ENCODE data around the gene GSTP1. TPM values are rescaled to one million over a fixed set of nuclear protein-coding genes. Genes with fewer than 3 reads are reported as not detected.

Gene GSTP1
- total and polyA plus RNA-seq, 9 of the 15 experiments (the other 6 are each of a cell fraction or from before 2014, with no cell fraction given): 592 to 2,150 (median 1,204) TPM

DNA sequence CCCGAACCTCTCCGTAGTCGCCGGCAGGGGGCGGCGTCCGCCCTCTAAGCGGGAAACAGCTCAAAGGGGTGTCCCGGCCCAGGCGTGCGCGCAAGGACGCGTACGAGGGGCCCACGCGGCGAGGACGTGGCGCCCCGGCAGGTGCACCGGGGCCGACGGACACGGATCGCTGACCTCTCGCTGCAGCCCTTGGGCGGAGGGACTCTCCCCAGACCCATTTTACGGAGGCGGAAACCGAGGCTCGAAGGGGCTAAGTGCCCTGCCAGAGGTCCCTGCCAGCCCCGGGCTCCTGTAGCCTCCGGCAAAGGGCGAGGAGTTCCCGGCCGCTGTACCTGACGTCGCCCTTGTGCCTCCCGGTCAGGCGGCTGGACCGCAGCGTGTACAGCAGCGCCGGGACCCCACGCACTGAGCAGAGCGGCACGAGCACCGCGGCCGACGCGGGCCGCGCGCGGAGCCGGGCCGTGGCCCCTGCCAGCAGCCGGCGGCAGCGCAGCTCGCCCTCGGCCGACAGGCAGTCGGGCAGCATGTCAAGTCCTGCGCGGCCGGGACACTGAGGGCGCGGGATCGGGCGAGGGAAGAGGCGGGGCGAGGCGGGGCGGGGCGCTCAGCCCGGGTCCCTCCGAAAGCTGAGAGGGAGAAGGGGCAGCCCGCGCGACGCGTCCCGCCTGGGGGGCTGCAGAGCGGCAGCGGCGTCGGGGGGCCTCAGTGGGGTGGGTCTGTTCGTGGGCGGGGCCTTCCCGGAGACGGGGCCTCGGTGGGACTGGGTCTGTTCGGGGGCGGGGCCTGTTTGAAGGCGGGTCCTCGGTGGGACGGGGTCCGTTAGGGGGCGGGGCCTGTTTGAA, 46.0 kb downstream of the GSTP1 start, which contains the start of gene NUDT8 (continued):
- TF ChIP-seq SRF (CRISPR knock-in tag; IDR thresholded peaks at IDR 0.05) (0 out of 4 replicates have a peak, but pooled peaks of 1 of the 2 experiments have one; percentile 26), NR2C2 (CRISPR knock-in tag; IDR thresholded peaks at IDR 0.05) (no peak), NR2C2 (tag; IDR thresholded peaks at IDR 0.05) (no peak), ZNF324 (CRISPR knock-in tag; IDR thresholded peaks at IDR 0.05) (no peak), CBX1 (IDR thresholded peaks at IDR 0.05; ENCODE audit: low read depth) (peak; percentile 93), MAZ (CRISPR knock-in tag; conservative IDR thresholded peaks at IDR 0.05 in 1 of 2, IDR thresholded peaks at IDR 0.05 in 1 of 2) (peak; percentile 82 to 95), CEBPG (CRISPR knock-in tag; IDR thresholded peaks at IDR 0.05) (no peak), CEBPG (tag; conservative IDR thresholded peaks at IDR 0.05 in 1 of 2, IDR thresholded peaks at IDR 0.05 in 1 of 2) (no peak), CHCHD3 (CRISPR knock-in tag; IDR thresholded peaks at IDR 0.05) (no peak), GATAD2B (IDR thresholded peaks at IDR 0.05; ENCODE audit: borderline replicate concordance) (peak; percentile 92; the same call in 1 of the 2 replicates), ZNF12 (CRISPR knock-in tag; IDR thresholded peaks at IDR 0.05) (peak; percentile 88), HDAC6 (IDR thresholded peaks at IDR 0.05; ENCODE audit: low read depth, low read length) (0 out of 2 replicates have a peak, but pooled peaks have one; percentile 72), ZBED1 (IDR thresholded peaks at IDR 0.05) (peak; percentile 46; the same call in 1 of the 2 replicates), ESRRB (CRISPR knock-in tag; IDR thresholded peaks at IDR 0.05; ENCODE audit: borderline replicate concordance) (no peak)
- TF ChIP-seq, protein P1, sequence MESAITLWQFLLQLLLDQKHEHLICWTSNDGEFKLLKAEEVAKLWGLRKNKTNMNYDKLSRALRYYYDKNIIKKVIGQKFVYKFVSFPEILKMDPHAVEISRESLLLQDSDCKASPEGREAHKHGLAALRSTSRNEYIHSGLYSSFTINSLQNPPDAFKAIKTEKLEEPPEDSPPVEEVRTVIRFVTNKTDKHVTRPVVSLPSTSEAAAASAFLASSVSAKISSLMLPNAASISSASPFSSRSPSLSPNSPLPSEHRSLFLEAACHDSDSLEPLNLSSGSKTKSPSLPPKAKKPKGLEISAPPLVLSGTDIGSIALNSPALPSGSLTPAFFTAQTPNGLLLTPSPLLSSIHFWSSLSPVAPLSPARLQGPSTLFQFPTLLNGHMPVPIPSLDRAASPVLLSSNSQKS (CRISPR knock-in tag; IDR thresholded peaks at IDR 0.05): no peak
- TF ChIP-seq, protein P2, sequence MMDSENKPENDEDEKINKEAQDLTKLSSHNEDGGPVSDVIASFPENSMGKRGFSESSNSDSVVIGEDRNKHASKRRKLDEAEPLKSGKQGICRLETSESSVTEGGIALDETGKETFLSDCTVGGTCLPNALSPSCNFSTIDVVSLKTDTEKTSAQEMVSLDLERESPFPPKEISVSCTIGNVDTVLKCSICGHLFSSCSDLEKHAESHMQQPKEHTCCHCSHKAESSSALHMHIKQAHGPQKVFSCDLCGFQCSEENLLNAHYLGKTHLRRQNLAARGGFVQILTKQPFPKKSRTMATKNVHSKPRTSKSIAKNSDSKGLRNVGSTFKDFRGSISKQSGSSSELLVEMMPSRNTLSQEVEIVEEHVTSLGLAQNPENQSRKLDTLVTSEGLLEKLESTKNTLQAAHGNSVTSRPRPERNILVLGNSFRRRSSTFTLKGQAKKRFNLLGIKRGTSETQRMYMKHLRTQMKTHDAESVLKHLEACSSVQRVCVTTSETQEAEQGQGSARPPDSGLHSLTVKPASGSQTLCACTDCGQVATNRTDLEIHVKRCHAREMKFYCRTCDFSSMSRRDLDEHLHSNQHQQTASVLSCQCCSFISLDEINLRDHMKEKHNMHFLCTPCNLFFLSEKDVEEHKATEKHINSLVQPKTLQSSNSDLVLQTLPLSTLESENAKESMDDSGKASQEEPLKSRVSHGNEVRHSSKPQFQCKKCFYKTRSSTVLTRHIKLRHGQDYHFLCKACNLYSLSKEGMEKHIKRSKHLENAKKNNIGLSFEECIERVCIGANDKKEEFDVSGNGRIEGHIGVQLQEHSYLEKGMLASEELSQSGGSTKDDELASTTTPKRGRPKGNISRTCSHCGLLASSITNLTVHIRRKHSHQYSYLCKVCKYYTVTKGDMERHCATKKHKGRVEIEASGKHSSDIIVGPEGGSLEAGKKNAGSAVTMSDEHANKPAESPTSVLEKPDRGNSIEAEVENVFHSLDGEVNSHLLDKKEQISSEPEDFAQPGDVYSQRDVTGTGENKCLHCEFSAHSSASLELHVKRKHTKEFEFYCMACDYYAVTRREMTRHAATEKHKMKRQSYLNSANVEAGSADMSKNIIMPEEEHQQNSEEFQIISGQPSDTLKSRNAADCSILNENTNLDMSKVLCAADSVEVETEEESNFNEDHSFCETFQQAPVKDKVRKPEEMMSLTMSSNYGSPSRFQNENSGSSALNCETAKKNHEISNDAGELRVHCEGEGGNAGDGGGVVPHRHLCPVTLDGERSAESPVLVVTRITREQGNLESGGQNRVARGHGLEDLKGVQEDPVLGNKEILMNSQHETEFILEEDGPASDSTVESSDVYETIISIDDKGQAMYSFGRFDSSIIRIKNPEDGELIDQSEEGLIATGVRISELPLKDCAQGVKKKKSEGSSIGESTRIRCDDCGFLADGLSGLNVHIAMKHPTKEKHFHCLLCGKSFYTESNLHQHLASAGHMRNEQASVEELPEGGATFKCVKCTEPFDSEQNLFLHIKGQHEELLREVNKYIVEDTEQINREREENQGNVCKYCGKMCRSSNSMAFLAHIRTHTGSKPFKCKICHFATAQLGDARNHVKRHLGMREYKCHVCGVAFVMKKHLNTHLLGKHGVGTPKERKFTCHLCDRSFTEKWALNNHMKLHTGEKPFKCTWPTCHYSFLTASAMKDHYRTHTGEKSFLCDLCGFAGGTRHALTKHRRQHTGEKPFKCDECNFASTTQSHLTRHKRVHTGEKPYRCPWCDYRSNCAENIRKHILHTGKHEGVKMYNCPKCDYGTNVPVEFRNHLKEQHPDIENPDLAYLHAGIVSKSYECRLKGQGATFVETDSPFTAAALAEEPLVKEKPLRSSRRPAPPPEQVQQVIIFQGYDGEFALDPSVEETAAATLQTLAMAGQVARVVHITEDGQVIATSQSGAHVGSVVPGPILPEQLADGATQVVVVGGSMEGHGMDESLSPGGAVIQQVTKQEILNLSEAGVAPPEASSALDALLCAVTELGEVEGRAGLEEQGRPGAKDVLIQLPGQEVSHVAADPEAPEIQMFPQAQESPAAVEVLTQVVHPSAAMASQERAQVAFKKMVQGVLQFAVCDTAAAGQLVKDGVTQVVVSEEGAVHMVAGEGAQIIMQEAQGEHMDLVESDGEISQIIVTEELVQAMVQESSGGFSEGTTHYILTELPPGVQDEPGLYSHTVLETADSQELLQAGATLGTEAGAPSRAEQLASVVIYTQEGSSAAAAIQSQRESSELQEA (IDR thresholded peaks at IDR 0.05; ENCODE audit: low read depth): no peak
